WTC11 (cell line): ENCODE results near the gene MAGEA12. TPM values are rescaled to one million over a fixed set of nuclear protein-coding genes. Genes with fewer than 3 reads are reported as not detected.
"Not testable (repeated sequence)": the region's sequence is repeated elsewhere in the genome, so short reads cannot be mapped to it uniquely, and the experiment has no call there.

Source experiments
- ATAC-seq: fragments of 200-7000 bp; cut with Tn5 transposase; 2 replicates; pipeline ENCODE4 v1.10.0; 2021; ENCODE audit warnings: mild to moderate bottlenecking, moderate library complexity
- CTCF ChIA-PET: fragments of 300-600 bp; sonication (Branson Sonifier 250); formaldehyde crosslinking; loops from one replicate; lab custom pipeline; 2021; ENCODE audit warnings: antibody characterized with exemption; lab: Charles Lee
- POLR2A ChIA-PET: fragments of 350-600 bp; sonication (Branson Sonifier 250); formaldehyde crosslinking; loops from one replicate; lab custom pipeline; 2021; ENCODE audit warnings: antibody characterized with exemption; lab: Charles Lee
- DNase-seq: peaks from one replicate; pipeline ENCODE4 v3.0.0; 2021; ENCODE audit warnings: low spot score
- H3K27ac Mint-ChIP-seq: 2 replicates; pipeline ENCODE4 v1.8.0; 2021; ENCODE audit warnings: mixed read lengths
- H3K27me3 Mint-ChIP-seq: 2 replicates; pipeline ENCODE4 v1.8.0; 2021; ENCODE audit warnings: low read depth, mild to moderate bottlenecking, moderate library complexity, mixed read lengths
- H3K36me3 Mint-ChIP-seq: 2 replicates; pipeline ENCODE4 v1.8.0; 2021; ENCODE audit warnings: mixed read lengths
- H3K4me1 Mint-ChIP-seq: 2 replicates; pipeline ENCODE4 v1.8.0; 2022; ENCODE audit warnings: mixed read lengths
- H3K4me3 Mint-ChIP-seq: 2 replicates; pipeline ENCODE4 v1.8.0; 2021; ENCODE audit warnings: mild to moderate bottlenecking, moderate library complexity, mixed read lengths
- H3K9me3 Mint-ChIP-seq: 2 replicates; pipeline ENCODE4 v1.8.0; 2021; ENCODE audit warnings: mixed read lengths
- total RNA-seq: library from RNA; stranded (reverse); gene quantifications from 3 replicates; pipeline ENCODE4 v1.2.3, GENCODE V29; 2021

MAGEA12 gene
- total RNA-seq, 1 experiment from 2014 or later = 0.57 TPM

GRCh38 chrX:152787062-152787461, 53.5 kb downstream of the MAGEA12 start:
- H3K4me3 Mint-ChIP-seq, H3K36me3 Mint-ChIP-seq, H3K27me3 Mint-ChIP-seq, POLR2A ChIA-PET, H3K4me1 Mint-ChIP-seq, DNase-seq, H3K9me3 Mint-ChIP-seq, CTCF ChIA-PET, H3K27ac Mint-ChIP-seq: not testable (repeated sequence)
- peak; percentile 96 for ATAC-seq

Other genes starting within 250 kb of the MAGEA12 start
- 8.6 to 9.1 TPM (median 8.8 TPM) in 3 replicates for gene GABRQ, start 95.9 kb upstream of the MAGEA12 start, total RNA-seq
- gene MAGEA3, start 35.0 kb upstream of the MAGEA12 start, total RNA-seq = 0.80 to 1.8 TPM (median 1.1 TPM) in 3 replicates
- not detected in 3 replicates for gene CSAG2, start 24.5 kb upstream of the MAGEA12 start, total RNA-seq
- 12.3 to 13.8 TPM (median 13.7 TPM) in 3 replicates for gene MAGEA2B, start 19.1 kb upstream of the MAGEA12 start, total RNA-seq
- gene CSAG1, start within 50 bp of the MAGEA12 start, total RNA-seq = 0.33 to 1.8 TPM (median 1.5 TPM) in 3 replicates
- gene MAGEA2, start 20.1 kb downstream of the MAGEA12 start, total RNA-seq = 6.7 to 14.0 TPM (median 9.2 TPM) in 3 replicates
- gene CSAG3, start 25.5 kb downstream of the MAGEA12 start, total RNA-seq = 13.0 to 14.1 TPM (median 13.2 TPM) in 3 replicates
- 0.30 to 1.0 TPM (median 0.60 TPM) in 3 replicates for gene MAGEA6, start 35.9 kb downstream of the MAGEA12 start, total RNA-seq
- gene CETN2, start 97.0 kb downstream of the MAGEA12 start, total RNA-seq = 20.4 to 21.7 TPM (median 20.5 TPM) in 3 replicates
- gene NSDHL, start 97.3 kb downstream of the MAGEA12 start, total RNA-seq = 22.5 to 26.1 TPM (median 25.9 TPM) in 3 replicates
- 8.2 to 10.9 TPM (median 10.3 TPM) in 3 replicates for gene ZNF185, start 164.3 kb downstream of the MAGEA12 start, total RNA-seq